Measurements from ENCODE around the gene AK1. TPM values are rescaled to one million over a fixed set of nuclear protein-coding genes. Genes with fewer than 3 reads are reported as not detected.
A peak's percentile ranks its signal among the peaks of the same experiment; 100 is the strongest.

The AK1 gene
- total and polyA plus RNA-seq, 9 of the 15 experiments (the other 6 are each of a cell fraction or from before 2014, with no cell fraction given) = 10.1 to 71.8 (median 39.0) TPM

- TF ChIP-seq ZNF639 (CRISPR knock-in tag; conservative IDR thresholded peaks at IDR 0.05 in 1 of 2, IDR thresholded peaks at IDR 0.05 in 1 of 2) (no peak), NRF1 (conservative IDR thresholded peaks at IDR 0.05 in 1 of 2, IDR thresholded peaks at IDR 0.05 in 1 of 2) (peak in 1 of 2 experiments; percentile 14; a peak in 1 of 4 replicates), NR1H2 (CRISPR knock-in tag; IDR thresholded peaks at IDR 0.05) (no peak), MIER1 (IDR thresholded peaks at IDR 0.05; ENCODE audit: low read depth) (no peak), ZNF609 (CRISPR knock-in tag; IDR thresholded peaks at IDR 0.05; ENCODE audit: borderline replicate concordance) (no peak), BDP1 (IDR thresholded peaks at IDR 0.05; ENCODE audit: insufficient read depth, insufficient read length) (no peak), ZNF175 (CRISPR knock-in tag; IDR thresholded peaks at IDR 0.05; ENCODE audit: low read depth) (no peak), CTCFL (IDR thresholded peaks at IDR 0.05; ENCODE audit: borderline replicate concordance, insufficient read depth, low read depth, low read length, poor library complexity, severe bottlenecking) (no peak), MED1 (CRISPR knock-in tag; IDR thresholded peaks at IDR 0.05; ENCODE audit: borderline replicate concordance) (no peak), ZNF239 (CRISPR knock-in tag; IDR thresholded peaks at IDR 0.05) (no peak), HIVEP1 (CRISPR knock-in tag; IDR thresholded peaks at IDR 0.05) (no peak), HOMEZ (CRISPR knock-in tag; IDR thresholded peaks at IDR 0.05) (no peak), CBX2 (IDR thresholded peaks at IDR 0.05; ENCODE audit: insufficient read depth, low read length, poor library complexity, severe bottlenecking) (no peak), SMC3 (conservative IDR thresholded peaks at IDR 0.05; ENCODE audit: insufficient read depth, low read depth, low read length) (peak; percentile 97), GABPB1 (CRISPR knock-in tag; IDR thresholded peaks at IDR 0.05) (peak; percentile 47; the same call in 1 of the 2 replicates), KLF10 (CRISPR knock-in tag; IDR thresholded peaks at IDR 0.05) (no peak), FOS (IDR thresholded peaks at IDR 0.05; ENCODE audit: extremely low read depth, insufficient read length) (no peak), SREBF1 (IDR thresholded peaks at IDR 0.05; ENCODE audit: borderline replicate concordance, low read depth, low read length) (no peak)
Observed at GRCh38 chr9:127921557-127922120, 44.2 kb upstream of the AK1 start (continued).
